Esophagus muscularis mucosa (tissue), 3 donors: ENCODE data around the gene MISP3.
A peak's percentile ranks its signal among the peaks of the same experiment; 100 is the strongest.

Experiments
- CTCF ChIP-seq, 3 experiments: fragments of 200-600 bp in 2 of 3; fragments of 450-650 bp in 1 of 3; sonication (generic) in 2 of 3; IDR thresholded peaks; one replicate each; pipeline ENCODE4 v1.5.1; 2017 to 2019; ENCODE audit warnings: antibody characterized with exemption in 3 of 3, mild to moderate bottlenecking in 2 of 3, moderate library complexity in 1 of 3
- POLR2AphosphoS5 ChIP-seq, 2 donors: sonication (generic); formaldehyde crosslinking; IDR thresholded peaks; one replicate each; pipeline ENCODE4 v1.6.1; 2017; ENCODE audit warnings: antibody characterized with exemption in 2 of 2

- TF ChIP-seq CTCF (IDR thresholded peaks at IDR 0.05): peak in 2 of 3 experiments; percentile 20 to 29
- peak; percentile 66 to 89 for TF ChIP-seq POLR2AphosphoS5 (IDR thresholded peaks at IDR 0.05)
Observed at GRCh38 chr19:14091081-14091812, 18.7 kb downstream of the MISP3 start.
